HG03575 (cell line): Measurements from ENCODE around the gene MMGT1.
"Not testable (repeated sequence)": the region's sequence is repeated elsewhere in the genome, so short reads cannot be mapped to it uniquely, and the experiment has no call there.

Experiments used
- ATAC-seq: cut with Tn5 transposase; IDR thresholded peaks from one replicate; pipeline ENCODE4 v1.9.1; 2021; ENCODE audit not compliant: unreplicated experiment, insufficient number of reproducible peaks, low FRiP score; ENCODE audit errors: extremely low read depth

MMGT1 gene

GRCh38 chrX:135931644-135932487 lies 41.9 kb downstream of the MMGT1 start:
- ATAC-seq, result no peak

DNA sequence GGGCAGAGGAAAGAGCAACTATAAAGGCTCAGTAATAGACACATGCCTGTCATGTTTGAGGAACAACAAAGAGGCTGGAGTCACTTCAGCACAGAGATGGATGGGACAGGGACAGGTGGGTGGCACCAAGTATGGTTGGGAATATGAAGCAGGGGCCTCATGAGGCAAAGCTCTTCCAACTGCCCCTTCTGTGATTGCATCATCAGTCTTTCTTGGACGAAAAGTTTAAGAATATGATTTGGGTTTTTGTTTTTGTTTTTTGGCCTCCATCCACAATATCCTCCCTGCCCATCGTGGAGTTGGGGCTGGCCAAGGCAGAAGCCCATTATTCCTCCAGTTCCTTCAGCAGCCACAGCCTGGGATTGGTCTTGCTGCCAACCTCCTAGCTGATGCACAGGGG lies 45.9 kb downstream of the MMGT1 start:
- no peak for ATAC-seq

DNA sequence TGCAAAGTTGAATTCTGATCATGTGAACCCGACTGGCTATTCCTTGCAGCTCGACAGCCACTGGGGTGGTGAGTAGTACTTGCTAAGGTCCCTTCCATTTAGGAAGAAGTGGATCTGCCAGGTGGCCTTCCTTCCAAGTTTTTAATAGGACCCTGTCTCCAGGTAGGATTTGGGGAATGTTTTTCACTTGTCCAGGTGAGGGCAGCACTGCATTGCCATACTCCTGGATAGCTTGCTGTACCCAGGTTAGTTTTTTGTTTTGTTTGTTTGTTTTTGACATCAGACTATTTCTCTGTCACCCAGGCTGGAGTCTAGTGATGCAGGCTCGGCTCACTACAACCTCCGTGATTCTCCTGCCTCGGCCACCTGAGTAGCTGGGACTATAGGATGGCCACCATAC lies 50.4 kb downstream of the MMGT1 start:
- no peak for ATAC-seq

- ATAC-seq, result not testable (repeated sequence)
Measured at GRCh38 chrX:135920516-135920915, 53.3 kb downstream of the MMGT1 start.

GRCh38 chrX:135914404-135914803 lies 59.4 kb downstream of the MMGT1 start:
- ATAC-seq, result no peak
